ENCODE results near the gene ALOX15. TPM values are rescaled to one million over a fixed set of nuclear protein-coding genes. Genes with fewer than 3 reads are reported as not detected.

The ALOX15 gene
- total and polyA plus RNA-seq, 8 donors: 0.15 to 4.8 (median 3.4) TPM

DNA sequence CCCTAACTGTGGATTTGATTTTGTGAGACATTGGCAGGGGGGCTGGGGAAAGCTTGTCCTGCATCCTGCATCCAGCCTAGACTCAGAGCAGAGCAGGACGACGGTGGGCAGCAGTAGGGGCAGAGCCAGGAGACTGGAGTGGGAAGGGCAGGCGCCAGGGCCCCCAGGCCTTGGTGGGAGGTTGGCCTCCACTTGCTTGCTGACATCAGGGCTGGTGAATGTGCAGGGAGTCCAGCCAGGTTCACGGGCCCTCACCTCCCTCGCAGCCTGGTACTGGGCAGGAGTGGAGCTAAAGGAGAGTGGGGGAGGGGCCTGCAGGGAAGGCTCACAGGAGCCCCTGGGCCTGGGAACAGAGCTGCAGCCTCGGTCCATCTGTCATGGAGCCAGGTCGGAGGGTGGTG is 59.4 kb downstream of the ALOX15 start:
- no peak overlapping the region for H3K27ac ChIP-seq
- H3K27me3 ChIP-seq: peaks cover 27 to 48% of the 10 kb centered on the region in 2 donors
- DNase-seq (peak in 1 of 4 donors; percentile 50), ATAC-seq (no peak)
- no peak overlapping the region for H3K4me3 ChIP-seq
- H3K36me3 ChIP-seq: no peaks in the 10 kb centered on the region
- intact Hi-C loops (cut with DNase I): no loop called here
- H3K4me1 ChIP-seq: peaks cover 8 to 17% of the 10 kb centered on the region in 2 donors
- TF ChIP-seq, protein P1, sequence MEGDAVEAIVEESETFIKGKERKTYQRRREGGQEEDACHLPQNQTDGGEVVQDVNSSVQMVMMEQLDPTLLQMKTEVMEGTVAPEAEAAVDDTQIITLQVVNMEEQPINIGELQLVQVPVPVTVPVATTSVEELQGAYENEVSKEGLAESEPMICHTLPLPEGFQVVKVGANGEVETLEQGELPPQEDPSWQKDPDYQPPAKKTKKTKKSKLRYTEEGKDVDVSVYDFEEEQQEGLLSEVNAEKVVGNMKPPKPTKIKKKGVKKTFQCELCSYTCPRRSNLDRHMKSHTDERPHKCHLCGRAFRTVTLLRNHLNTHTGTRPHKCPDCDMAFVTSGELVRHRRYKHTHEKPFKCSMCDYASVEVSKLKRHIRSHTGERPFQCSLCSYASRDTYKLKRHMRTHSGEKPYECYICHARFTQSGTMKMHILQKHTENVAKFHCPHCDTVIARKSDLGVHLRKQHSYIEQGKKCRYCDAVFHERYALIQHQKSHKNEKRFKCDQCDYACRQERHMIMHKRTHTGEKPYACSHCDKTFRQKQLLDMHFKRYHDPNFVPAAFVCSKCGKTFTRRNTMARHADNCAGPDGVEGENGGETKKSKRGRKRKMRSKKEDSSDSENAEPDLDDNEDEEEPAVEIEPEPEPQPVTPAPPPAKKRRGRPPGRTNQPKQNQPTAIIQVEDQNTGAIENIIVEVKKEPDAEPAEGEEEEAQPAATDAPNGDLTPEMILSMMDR (IDR thresholded peaks at IDR 0.05): no peak
- H3K9me3 ChIP-seq: no peaks in the 10 kb centered on the region

Other genes starting within 250 kb of the ALOX15 start
- under 1 TPM in 1 of 2 donors, not detected in 1; 0.55 TPM for gene SPNS3, start 207.7 kb downstream of the ALOX15 start, total RNA-seq
- 1 to 10 TPM in 4 of 6 donors, under 1 TPM in 2; 0.70 to 1.1 (median 1.0) TPM for gene SPNS3, start 207.7 kb downstream of the ALOX15 start, polyA plus RNA-seq (ENCODE audit: insufficient read length in 6 of 6)
- gene SPNS2, start 142.8 kb downstream of the ALOX15 start, total RNA-seq: 10 to 100 TPM; 36.7 to 52.4 TPM
- 10 to 100 TPM; 19.6 to 31.8 (median 24.0) TPM for gene SPNS2, start 142.8 kb downstream of the ALOX15 start, polyA plus RNA-seq (ENCODE audit: insufficient read length in 6 of 6)
- 10 to 100 TPM; 34.7 to 53.8 TPM for gene MYBBP1A, start 86.3 kb downstream of the ALOX15 start, total RNA-seq
- 10 to 100 TPM; 28.6 to 51.5 (median 40.6) TPM for gene MYBBP1A, start 86.3 kb downstream of the ALOX15 start, polyA plus RNA-seq (ENCODE audit: insufficient read length in 6 of 6)
- 10 to 100 TPM in 1 of 2 donors, 1 to 10 TPM in 1; 1.8 to 17.4 TPM for gene GGT6, start 81.1 kb downstream of the ALOX15 start, total RNA-seq
- 1 to 10 TPM; 4.9 to 9.9 (median 6.4) TPM for gene GGT6, start 81.1 kb downstream of the ALOX15 start, polyA plus RNA-seq (ENCODE audit: insufficient read length in 6 of 6)
- 1 to 10 TPM; 5.5 to 5.7 TPM for gene SMTNL2, start 57.1 kb downstream of the ALOX15 start, total RNA-seq
- 10 to 100 TPM; 17.0 to 25.8 (median 22.8) TPM for gene SMTNL2, start 57.1 kb downstream of the ALOX15 start, polyA plus RNA-seq (ENCODE audit: insufficient read length in 6 of 6)
- gene PELP1, start 62.5 kb upstream of the ALOX15 start, total RNA-seq: 10 to 100 TPM; 42.2 to 48.8 TPM
- gene PELP1, start 62.5 kb upstream of the ALOX15 start, polyA plus RNA-seq (ENCODE audit: insufficient read length in 6 of 6): 10 to 100 TPM; 45.9 to 55.1 (median 46.7) TPM
- gene ARRB2, start 69.0 kb upstream of the ALOX15 start, total RNA-seq: 100 to 1,000 TPM in 1 of 2 donors, 10 to 100 TPM in 1; 91.8 to 240 TPM
- gene ARRB2, start 69.0 kb upstream of the ALOX15 start, polyA plus RNA-seq (ENCODE audit: insufficient read length in 6 of 6): 10 to 100 TPM; 41.3 to 55.8 (median 47.0) TPM
- gene MED11, start 89.8 kb upstream of the ALOX15 start, total RNA-seq: 10 to 100 TPM; 22.6 to 23.6 TPM
- gene MED11, start 89.8 kb upstream of the ALOX15 start, polyA plus RNA-seq (ENCODE audit: insufficient read length in 6 of 6): 10 to 100 TPM; 19.9 to 26.5 (median 22.9) TPM
- gene ZMYND15, start 98.2 kb upstream of the ALOX15 start, total RNA-seq: 1 to 10 TPM; 4.1 to 5.2 TPM
- gene ZMYND15, start 98.2 kb upstream of the ALOX15 start, polyA plus RNA-seq (ENCODE audit: insufficient read length in 6 of 6): under 1 TPM; 0.34 to 0.84 (median 0.51) TPM
- gene CXCL16, start 98.2 kb upstream of the ALOX15 start, total RNA-seq: 100 to 1,000 TPM; 122 to 147 TPM
- gene CXCL16, start 98.2 kb upstream of the ALOX15 start, polyA plus RNA-seq (ENCODE audit: insufficient read length in 6 of 6): 10 to 100 TPM; 14.2 to 20.8 (median 15.2) TPM
- gene TM4SF5, start 130.2 kb upstream of the ALOX15 start, total RNA-seq: not detected
- gene TM4SF5, start 130.2 kb upstream of the ALOX15 start, polyA plus RNA-seq (ENCODE audit: insufficient read length in 6 of 6): not detected
- gene VMO1, start 144.7 kb upstream of the ALOX15 start, total RNA-seq: 1 to 10 TPM; 2.1 to 6.0 TPM
- 1 to 10 TPM in 1 of 6 donors, under 1 TPM in 5; 0.22 to 1.0 (median 0.34) TPM for gene VMO1, start 144.7 kb upstream of the ALOX15 start, polyA plus RNA-seq (ENCODE audit: insufficient read length in 6 of 6)
- not detected for gene GLTPD2, start 147.3 kb upstream of the ALOX15 start, total RNA-seq
- 1 to 10 TPM in 3 of 6 donors, under 1 TPM in 3; 0.59 to 1.5 (median 0.99) TPM for gene GLTPD2, start 147.3 kb upstream of the ALOX15 start, polyA plus RNA-seq (ENCODE audit: insufficient read length in 6 of 6)
- 100 to 1,000 TPM; 102 to 129 TPM for gene PSMB6, start 154.5 kb upstream of the ALOX15 start, total RNA-seq
- 100 to 1,000 TPM in 3 of 6 donors, 10 to 100 TPM in 3; 91.9 to 113 (median 99.6) TPM for gene PSMB6, start 154.5 kb upstream of the ALOX15 start, polyA plus RNA-seq (ENCODE audit: insufficient read length in 6 of 6)
- gene PLD2, start 165.5 kb upstream of the ALOX15 start, total RNA-seq: 10 to 100 TPM; 30.0 to 34.7 TPM
- gene PLD2, start 165.5 kb upstream of the ALOX15 start, polyA plus RNA-seq (ENCODE audit: insufficient read length in 6 of 6): 10 to 100 TPM; 57.5 to 70.0 (median 61.8) TPM
- gene MINK1, start 191.7 kb upstream of the ALOX15 start, total RNA-seq: 10 to 100 TPM; 84.1 to 85.4 TPM
- gene MINK1, start 191.7 kb upstream of the ALOX15 start, polyA plus RNA-seq (ENCODE audit: insufficient read length in 6 of 6): 10 to 100 TPM; 53.5 to 77.7 (median 64.0) TPM